Psoas muscle (tissue), 8 donors: ENCODE data around the gene FLYWCH1. TPM values are rescaled to one million over a fixed set of nuclear protein-coding genes. Genes with fewer than 3 reads are reported as not detected.

Experiments used
- ATAC-seq, 4 donors: fragments of 200-7000 bp; cut with Tn5 transposase; one replicate each; pipeline ENCODE4 v1.9.1; 2020; ENCODE audit warnings: moderate library complexity in 3 of 4, mild to moderate bottlenecking in 2 of 4
- DNase-seq, 2 donors: peaks; one replicate each; pipeline ENCODE4 v3.0.0-alpha.2; 2020
- H3K27ac ChIP-seq: fragments of 200-600 bp; one replicate; pipeline ENCODE4 v1.8.0; 2022
- H3K27me3 ChIP-seq, 3 donors: fragments of 200-600 bp in 1 of 3; one replicate each; pipeline versions ENCODE4 v1.6.1 to v1.8.0; 2013 to 2022; ENCODE audit warnings: low read length in 2 of 3, mild to moderate bottlenecking in 2 of 3, moderate library complexity in 1 of 3; ENCODE audit not compliant: insufficient read depth in 3 of 3
- H3K36me3 ChIP-seq, 2 donors: fragments of 200-600 bp in 1 of 2; one replicate each; pipeline versions ENCODE4 v1.6.1 to v1.8.0; 2013 to 2022; ENCODE audit warnings: low read depth in 1 of 2, mild to moderate bottlenecking in 1 of 2, moderate library complexity in 1 of 2; ENCODE audit not compliant: insufficient read depth in 1 of 2
- H3K4me1 ChIP-seq: fragments of 200-600 bp; one replicate; pipeline ENCODE4 v1.8.0; 2022
- H3K4me3 ChIP-seq: fragments of 200-600 bp; one replicate; pipeline ENCODE4 v1.8.0; 2022; ENCODE audit warnings: mild to moderate bottlenecking
- H3K9me3 ChIP-seq: fragments of 200-600 bp; one replicate; pipeline ENCODE4 v1.8.0; 2022
- WGBS, 3 donors: extraction: QIAGEN DNeasy Blood & Tissue Kit; methylation state at CpG; one replicate each; pipeline versions ENCODE4 v1.1.6 to v1.1.7; 2013; 5-methylcytosine and 5-hydroxymethylcytosine counted together
- intact Hi-C, 2 donors: fragments of 100-400 bp; cut with DNase I; formaldehyde crosslinking; loops; one replicate each; pipeline versions ENCODE4 v1.11.0 to v1.14.2; 2022
- polyA plus RNA-seq, 3 donors: library from polyadenylated mRNA; stranded (reverse); fragments of 200-250 nt; gene quantifications; one replicate each; pipeline ENCODE4 v1.2.3, GENCODE V29; 2013
- total RNA-seq, 4 donors: library from RNA; stranded (reverse); fragmentation: NEBNext Ultra II Directional in 2 of 4; extraction: Animal tissue kit (Norgen Biotek cat#: 25700) in 2 of 4; gene quantifications; one replicate each; pipeline versions ENCODE4 v1.2.1 to v1.2.4, GENCODE V29; 2021 to 2023
- TF ChIP-seq, protein P1 (sequence below): fragments of 200-600 bp; IDR thresholded peaks from one replicate; pipeline ENCODE4 v1.8.0; 2022; ENCODE audit warnings: antibody characterized with exemption
- donor health status: healthy with polysubstance abuse.
- donor health status: DM: no; HTN: no; CAD: no; lungs with moderate emphysema.
- donor health status: Bipolar disorder and iron deficiency.
- donor health status: healthy.
- donor health status: DM: yes; HTN: yes; CAD: no.
- donor health status: DM: no; HTN: no; CAD: no.
- donor health status: DM: no; HTN: no; CAD: no.
- donor health status: DM: yes; HTN: yes; CAD: no.

Gene FLYWCH1
- total and polyA plus RNA-seq, 7 donors: 21.2 to 65.2 (median 38.2) TPM

GRCh38 chr16:2933701-2934100 is 22.0 kb downstream of the FLYWCH1 start:
- no peak overlapping the region for H3K4me3 ChIP-seq
- H3K9me3 ChIP-seq: no peaks in the 10 kb centered on the region
- H3K27me3 ChIP-seq: no peaks in the 10 kb centered on the region
- no peak for ATAC-seq
- peaks cover 4 to 90% of the 10 kb centered on the region in 2 donors for H3K36me3 ChIP-seq
- H3K4me1 ChIP-seq: no peaks in the 10 kb centered on the region
- WGBS, 3 donors: 82 to 91% (median 88%) methylated on average over 17 to 22 of the region's 22 CpGs
- no peak for DNase-seq
- TF ChIP-seq, protein P1, sequence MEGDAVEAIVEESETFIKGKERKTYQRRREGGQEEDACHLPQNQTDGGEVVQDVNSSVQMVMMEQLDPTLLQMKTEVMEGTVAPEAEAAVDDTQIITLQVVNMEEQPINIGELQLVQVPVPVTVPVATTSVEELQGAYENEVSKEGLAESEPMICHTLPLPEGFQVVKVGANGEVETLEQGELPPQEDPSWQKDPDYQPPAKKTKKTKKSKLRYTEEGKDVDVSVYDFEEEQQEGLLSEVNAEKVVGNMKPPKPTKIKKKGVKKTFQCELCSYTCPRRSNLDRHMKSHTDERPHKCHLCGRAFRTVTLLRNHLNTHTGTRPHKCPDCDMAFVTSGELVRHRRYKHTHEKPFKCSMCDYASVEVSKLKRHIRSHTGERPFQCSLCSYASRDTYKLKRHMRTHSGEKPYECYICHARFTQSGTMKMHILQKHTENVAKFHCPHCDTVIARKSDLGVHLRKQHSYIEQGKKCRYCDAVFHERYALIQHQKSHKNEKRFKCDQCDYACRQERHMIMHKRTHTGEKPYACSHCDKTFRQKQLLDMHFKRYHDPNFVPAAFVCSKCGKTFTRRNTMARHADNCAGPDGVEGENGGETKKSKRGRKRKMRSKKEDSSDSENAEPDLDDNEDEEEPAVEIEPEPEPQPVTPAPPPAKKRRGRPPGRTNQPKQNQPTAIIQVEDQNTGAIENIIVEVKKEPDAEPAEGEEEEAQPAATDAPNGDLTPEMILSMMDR: no peak
- no peak overlapping the region for H3K27ac ChIP-seq
- intact Hi-C loops: no loop called here

- no peak for ATAC-seq
- Histone ChIP-seq H3K4me1 (no peaks in the 10 kb centered on the region), H3K9me3 (no peaks in the 10 kb centered on the region), H3K4me3 (no peak overlapping the region), H3K27ac (no peak overlapping the region), H3K27me3 (no peaks in the 10 kb centered on the region), H3K36me3 (peaks cover 4 to 92% of the 10 kb centered on the region in 2 donors)
- WGBS, 3 donors: 82 to 89% (median 87%) methylated on average over 15 of the region's 15 CpGs
- TF ChIP-seq, protein P1: no peak
- no peak for DNase-seq
- intact Hi-C loops: no loop called here
Observed at GRCh38 chr16:2934450-2934849, 22.7 kb downstream of the FLYWCH1 start.

- Histone ChIP-seq H3K4me3 (no peak overlapping the region), H3K27ac (no peak overlapping the region), H3K9me3 (no peaks in the 10 kb centered on the region), H3K27me3 (no peaks in the 10 kb centered on the region), H3K36me3 (peaks cover 4 to 92% of the 10 kb centered on the region in 2 donors), H3K4me1 (no peaks in the 10 kb centered on the region)
- DNase-seq (no peak), ATAC-seq (no peak)
- 91 to 94% (median 91%) methylated on average over 22 of the region's 22 CpGs for WGBS, 3 donors
- intact Hi-C loops: no loop called here
- TF ChIP-seq, protein P1: no peak
Observed at GRCh38 chr16:2936436-2937011, 24.8 kb downstream of the FLYWCH1 start.

DNA sequence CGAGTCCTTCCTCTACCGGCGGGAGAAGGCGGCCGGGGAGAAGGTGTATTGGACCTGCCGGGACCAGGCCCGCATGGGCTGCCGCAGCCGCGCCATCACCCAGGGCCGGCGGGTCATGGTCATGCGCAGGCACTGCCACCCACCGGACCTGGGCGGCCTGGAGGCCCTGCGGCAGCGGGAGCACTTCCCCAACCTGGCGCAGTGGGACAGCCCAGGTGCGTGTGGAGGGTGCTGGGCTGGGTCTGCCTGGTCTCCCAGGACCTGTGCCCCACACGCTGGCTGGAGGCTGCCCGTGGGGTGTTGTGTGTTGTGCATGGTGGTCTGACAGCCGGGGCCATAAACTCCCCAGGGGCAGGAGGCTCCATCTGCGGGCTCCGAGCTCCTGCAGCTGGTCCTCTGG is 25.4 kb downstream of the FLYWCH1 start:
- Histone ChIP-seq H3K27me3 (no peaks in the 10 kb centered on the region), H3K4me1 (no peaks in the 10 kb centered on the region), H3K27ac (no peak overlapping the region), H3K9me3 (no peaks in the 10 kb centered on the region), H3K36me3 (peaks cover 4 to 95% of the 10 kb centered on the region in 2 donors), H3K4me3 (no peak overlapping the region)
- DNase-seq (no peak), ATAC-seq (no peak)
- 86 to 90% (median 87%) methylated on average over 20 to 24 of the region's 24 CpGs for WGBS, 3 donors
- TF ChIP-seq, protein P1: no peak
- intact Hi-C loops: no loop called here

DNA sequence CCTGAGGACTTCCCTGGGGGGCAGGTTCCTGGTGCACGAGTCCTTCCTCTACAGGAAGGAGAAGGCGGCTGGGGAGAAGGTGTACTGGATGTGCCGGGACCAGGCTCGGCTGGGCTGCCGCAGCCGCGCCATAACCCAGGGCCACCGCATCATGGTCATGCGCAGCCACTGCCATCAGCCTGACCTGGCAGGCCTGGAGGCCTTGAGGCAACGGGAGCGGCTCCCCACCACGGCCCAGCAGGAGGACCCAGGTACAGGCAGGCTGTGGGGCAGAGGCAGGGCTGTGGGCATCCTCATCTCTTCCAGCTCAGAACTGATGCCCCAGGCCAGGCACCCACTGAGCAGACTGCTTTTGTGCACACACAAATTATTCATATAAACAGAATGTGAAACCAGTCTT is 26.5 kb downstream of the FLYWCH1 start:
- ATAC-seq (no peak), DNase-seq (no peak)
- no peaks in the 10 kb centered on the region for H3K4me1 ChIP-seq
- no peaks in the 10 kb centered on the region for H3K9me3 ChIP-seq
- no peaks in the 10 kb centered on the region for H3K27me3 ChIP-seq
- intact Hi-C loops: no loop called here
- TF ChIP-seq, protein P1: no peak
- no peak overlapping the region for H3K27ac ChIP-seq
- WGBS, 3 donors: 94 to 95% (median 95%) methylated on average over 11 to 12 of the region's 12 CpGs
- peaks cover 4 to 93% of the 10 kb centered on the region in 2 donors for H3K36me3 ChIP-seq
- no peak overlapping the region for H3K4me3 ChIP-seq
